Mesendoderm (in vitro differentiated cells): ENCODE measurements around the gene CCK.

Source experiments
- DNase-seq: peaks from one replicate; pipeline ENCODE4 v3.0.0; 2013
- H2AK5ac ChIP-seq: 2 replicates; pipeline ENCODE4 v1.6.1; 2013; ENCODE audit warnings: low read length, inconsistent platforms
- H2BK120ac ChIP-seq: 2 replicates; pipeline ENCODE4 v1.6.1; 2013; ENCODE audit warnings: low read depth, mild to moderate bottlenecking, low read length, moderate library complexity, mixed read lengths
- H2BK15ac ChIP-seq: replicated peaks from 2 replicates; pipeline ENCODE4 v1.6.1; 2013; ENCODE audit warnings: low read depth, mild to moderate bottlenecking, moderate library complexity
- H2BK5ac ChIP-seq: 2 replicates; pipeline ENCODE4 v1.6.1; 2013; ENCODE audit warnings: low read length, inconsistent platforms
- H3K18ac ChIP-seq: 2 replicates; pipeline ENCODE4 v1.6.1; 2013; ENCODE audit warnings: mild to moderate bottlenecking, low read length, mixed read lengths
- H3K23ac ChIP-seq: one replicate; pipeline ENCODE4 v1.6.1; 2013; ENCODE audit warnings: low read length
- H3K27ac ChIP-seq: 2 replicates; pipeline ENCODE4 v1.5.1; 2013; ENCODE audit warnings: low read depth, mild to moderate bottlenecking, inconsistent platforms, low read length, moderate library complexity
- H3K27me3 ChIP-seq: 2 replicates; pipeline ENCODE4 v1.6.1; 2013; ENCODE audit warnings: low read length, control low read depth, mild to moderate bottlenecking, inconsistent platforms; ENCODE audit not compliant: insufficient read depth, poor library complexity
- H3K36me3 ChIP-seq: 2 replicates; pipeline ENCODE4 v1.6.1; 2013; ENCODE audit warnings: low read length, inconsistent platforms; ENCODE audit not compliant: control insufficient read depth, insufficient read depth
- H3K4ac ChIP-seq: one replicate; pipeline ENCODE4 v1.6.1; 2013; ENCODE audit warnings: low read depth, mild to moderate bottlenecking, low read length, moderate library complexity
- H3K4me1 ChIP-seq: 2 replicates; pipeline ENCODE4 v1.6.1; 2013; ENCODE audit warnings: low read depth, low read length, inconsistent platforms; ENCODE audit not compliant: control insufficient read depth
- H3K4me2 ChIP-seq: 2 replicates; pipeline ENCODE4 v1.6.1; 2013; ENCODE audit warnings: low read length
- H3K4me3 ChIP-seq: 2 replicates; pipeline ENCODE4 v1.5.1; 2013; ENCODE audit warnings: mild to moderate bottlenecking, low read length
- H3K56ac ChIP-seq: one replicate; pipeline ENCODE4 v1.6.1; 2013; ENCODE audit warnings: low read length
- H3K79me1 ChIP-seq: 2 replicates; pipeline ENCODE4 v1.6.1; 2013; ENCODE audit warnings: low read length, inconsistent platforms
- H3K79me2 ChIP-seq: 2 replicates; pipeline ENCODE4 v1.6.1; 2013; ENCODE audit warnings: mild to moderate bottlenecking, low read length; ENCODE audit not compliant: control insufficient read depth, insufficient read depth
- H3K9ac ChIP-seq: 2 replicates; pipeline ENCODE4 v1.6.1; 2013; ENCODE audit warnings: low read length, inconsistent platforms
- H4K5ac ChIP-seq: one replicate; pipeline ENCODE4 v1.6.1; 2013; ENCODE audit warnings: low read length
- H4K8ac ChIP-seq: one replicate; pipeline ENCODE4 v1.6.1; 2013; ENCODE audit warnings: low read depth, mild to moderate bottlenecking, control low read depth, low read length, moderate library complexity
- WGBS: extraction: QIAGEN DNeasy Blood & Tissue Kit; methylation state at CpG from one replicate; pipeline ENCODE4 v1.1.7; 2013; ENCODE audit warnings: low lambda C conversion rate, missing lambda C conversion rate; ENCODE audit not compliant: insufficient coverage; ENCODE audit errors: extremely low coverage; 5-methylcytosine and 5-hydroxymethylcytosine counted together

CCK gene

GRCh38 chr3:42246091-42246490 lies 19.9 kb downstream of the CCK start:
- H4K8ac ChIP-seq = no peak overlapping the region
- H3K18ac ChIP-seq = no peak overlapping the region
- H2AK5ac ChIP-seq = no peak overlapping the region
- H3K4me2 ChIP-seq = no peak overlapping the region
- H2BK15ac ChIP-seq = no peak overlapping the region
- H2BK5ac ChIP-seq = no peak overlapping the region
- no peaks in the 10 kb centered on the region for H3K4me1 ChIP-seq
- no CpG with 5 or more reads among the region's 1 CpG for WGBS
- H3K79me2 ChIP-seq = no peaks in the 10 kb centered on the region
- no peak overlapping the region for H3K4me3 ChIP-seq
- no peak overlapping the region for H3K23ac ChIP-seq
- no peak overlapping the region for H3K56ac ChIP-seq
- no peak for DNase-seq
- no peak overlapping the region for H3K9ac ChIP-seq
- H3K27me3 ChIP-seq = no peaks in the 10 kb centered on the region
- no peaks in the 10 kb centered on the region for H3K79me1 ChIP-seq
- no peak overlapping the region for H2BK120ac ChIP-seq
- H3K4ac ChIP-seq = no peak overlapping the region
- H4K5ac ChIP-seq = no peak overlapping the region
- no peak overlapping the region for H3K27ac ChIP-seq
- H3K36me3 ChIP-seq = no peaks in the 10 kb centered on the region

DNA sequence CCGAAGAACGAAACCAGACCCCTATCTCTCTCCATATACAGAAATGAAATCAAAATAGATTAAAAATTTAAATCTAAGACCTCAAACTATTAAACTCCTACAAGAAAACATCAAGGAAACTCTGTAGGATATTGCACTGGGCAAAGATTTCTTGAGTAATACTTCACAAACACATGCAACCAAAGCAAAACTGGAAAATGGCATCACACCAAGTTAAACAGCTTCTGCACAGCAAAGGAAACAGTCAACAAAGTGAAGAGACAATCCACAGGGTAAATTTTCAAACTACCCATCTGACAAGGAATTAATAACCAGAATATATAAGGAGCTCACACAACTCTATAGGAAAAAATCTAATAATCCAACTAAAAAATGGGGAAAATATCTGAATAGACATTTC lies 29.4 kb downstream of the CCK start:
- no peak overlapping the region for H2BK15ac ChIP-seq
- H2AK5ac ChIP-seq = no peak overlapping the region
- H3K4me2 ChIP-seq = no peak overlapping the region
- H3K4ac ChIP-seq = no peak overlapping the region
- H3K79me1 ChIP-seq = no peaks in the 10 kb centered on the region
- no peak for DNase-seq
- no peak overlapping the region for H3K18ac ChIP-seq
- no peak overlapping the region for H2BK5ac ChIP-seq
- no CpG with 5 or more reads among the region's 2 CpGs for WGBS
- H4K8ac ChIP-seq = no peak overlapping the region
- no peak overlapping the region for H3K4me3 ChIP-seq
- no peak overlapping the region for H3K9ac ChIP-seq
- no peaks in the 10 kb centered on the region for H3K79me2 ChIP-seq
- H3K27ac ChIP-seq = no peak overlapping the region
- no peak overlapping the region for H3K23ac ChIP-seq
- no peak overlapping the region for H4K5ac ChIP-seq
- no peak overlapping the region for H3K56ac ChIP-seq
- H2BK120ac ChIP-seq = no peak overlapping the region
- no peaks in the 10 kb centered on the region for H3K4me1 ChIP-seq
- no peaks in the 10 kb centered on the region for H3K27me3 ChIP-seq
- H3K36me3 ChIP-seq = no peaks in the 10 kb centered on the region

DNA sequence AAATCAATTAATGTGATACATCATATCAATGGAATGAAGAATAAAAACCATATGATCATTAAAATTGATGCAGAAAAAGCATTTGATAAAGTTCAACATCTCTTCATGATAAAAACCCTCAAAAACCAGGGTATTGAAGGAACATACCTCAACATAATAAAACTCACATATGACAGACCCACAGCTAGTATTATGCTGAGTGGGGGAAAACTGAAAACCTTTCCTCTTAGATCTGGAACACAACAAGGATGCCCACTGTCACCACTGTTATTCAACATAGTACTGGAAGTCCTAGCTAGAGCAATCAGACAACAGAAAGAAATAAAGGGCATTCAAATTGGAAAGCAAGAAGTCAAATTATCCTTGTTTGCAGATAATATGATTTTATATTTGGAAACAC lies 30.5 kb downstream of the CCK start:
- no peaks in the 10 kb centered on the region for H3K79me2 ChIP-seq
- H3K27me3 ChIP-seq = no peaks in the 10 kb centered on the region
- H3K79me1 ChIP-seq = no peaks in the 10 kb centered on the region
- H3K36me3 ChIP-seq = no peaks in the 10 kb centered on the region
- no peak overlapping the region for H3K9ac ChIP-seq
- H3K18ac ChIP-seq = no peak overlapping the region
- no peak overlapping the region for H3K4me3 ChIP-seq
- no peak overlapping the region for H3K4me2 ChIP-seq
- DNase-seq = no peak
- H3K56ac ChIP-seq = no peak overlapping the region
- H4K5ac ChIP-seq = no peak overlapping the region
- no peak overlapping the region for H3K4ac ChIP-seq
- no peak overlapping the region for H2AK5ac ChIP-seq
- H2BK15ac ChIP-seq = no peak overlapping the region
- H2BK5ac ChIP-seq = no peak overlapping the region
- H3K4me1 ChIP-seq = no peaks in the 10 kb centered on the region
- no peak overlapping the region for H4K8ac ChIP-seq
- no peak overlapping the region for H3K27ac ChIP-seq
- no peak overlapping the region for H3K23ac ChIP-seq
- no peak overlapping the region for H2BK120ac ChIP-seq

DNA sequence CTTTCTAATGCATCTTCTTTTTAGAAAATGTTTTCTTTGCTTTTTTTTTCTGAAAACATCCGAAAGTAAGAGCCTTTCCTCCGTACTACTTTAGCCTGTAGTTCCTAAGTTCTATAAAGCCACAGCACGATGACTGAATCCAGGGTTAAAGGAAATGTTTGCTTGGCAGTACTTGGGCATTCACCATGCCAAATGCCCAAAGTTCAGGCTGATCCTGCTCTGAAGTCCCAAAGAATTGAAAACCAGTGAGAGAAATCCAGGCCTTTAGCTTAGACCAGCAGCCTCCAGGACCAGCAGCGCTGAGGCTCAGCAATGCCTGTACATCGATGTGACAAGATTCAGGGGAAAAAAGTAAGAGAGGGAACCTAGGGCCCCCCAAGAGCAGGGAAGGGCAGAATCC lies 35.1 kb downstream of the CCK start:
- H3K23ac ChIP-seq = no peak overlapping the region
- H3K79me1 ChIP-seq = no peaks in the 10 kb centered on the region
- H3K4ac ChIP-seq = no peak overlapping the region
- no peak overlapping the region for H2BK5ac ChIP-seq
- no peak overlapping the region for H2BK120ac ChIP-seq
- H4K5ac ChIP-seq = no peak overlapping the region
- H3K18ac ChIP-seq = no peak overlapping the region
- no peak overlapping the region for H3K4me2 ChIP-seq
- no peak overlapping the region for H2BK15ac ChIP-seq
- no peak overlapping the region for H2AK5ac ChIP-seq
- no peaks in the 10 kb centered on the region for H3K79me2 ChIP-seq
- no peak overlapping the region for H3K27ac ChIP-seq
- H3K56ac ChIP-seq = no peak overlapping the region
- H3K4me1 ChIP-seq = no peaks in the 10 kb centered on the region
- H4K8ac ChIP-seq = no peak overlapping the region
- H3K4me3 ChIP-seq = no peak overlapping the region
- WGBS = no CpG with 5 or more reads among the region's 5 CpGs
- H3K36me3 ChIP-seq = no peaks in the 10 kb centered on the region
- no peak for DNase-seq
- H3K9ac ChIP-seq = no peak overlapping the region
- no peaks in the 10 kb centered on the region for H3K27me3 ChIP-seq

DNA sequence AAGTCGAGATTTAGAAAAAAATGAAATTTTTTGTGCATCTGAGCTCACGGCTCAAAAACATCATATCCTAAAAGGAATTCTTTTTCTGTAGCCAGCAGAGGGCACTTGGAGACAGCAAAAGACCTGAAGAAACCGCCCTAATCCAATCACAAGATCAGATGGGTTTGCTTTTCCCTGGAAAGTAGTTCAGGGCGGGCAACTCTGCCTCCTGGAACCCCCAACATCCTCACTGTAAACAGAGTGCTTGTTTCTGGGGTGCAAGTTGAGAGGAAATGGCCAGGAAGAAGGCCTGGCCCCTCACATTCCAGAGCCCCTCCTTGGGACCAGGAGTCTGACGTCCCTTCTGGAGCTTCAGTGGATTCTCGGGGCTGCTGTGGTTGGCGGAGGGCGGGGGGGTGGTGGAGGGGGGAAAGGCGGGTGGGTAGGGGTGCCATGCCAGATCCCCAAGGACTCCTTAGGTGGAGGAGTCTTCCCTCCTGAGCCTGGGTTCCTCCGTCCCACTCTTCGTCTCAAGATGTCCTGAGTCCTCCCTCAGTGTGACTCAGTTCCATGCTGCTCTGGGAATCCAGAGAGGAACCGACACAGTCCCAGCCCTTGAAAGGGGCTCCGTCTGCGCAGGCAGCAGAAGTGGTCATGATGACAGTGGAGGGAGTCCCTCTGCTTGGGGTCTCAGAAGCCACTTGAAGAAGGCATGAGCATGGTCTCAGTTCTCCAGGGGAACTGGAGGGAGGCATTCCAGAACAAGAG lies 35.9 kb downstream of the CCK start:
- H3K27ac ChIP-seq = no peak overlapping the region
- no peak overlapping the region for H3K18ac ChIP-seq
- peak; percentile 76 for DNase-seq

DNA sequence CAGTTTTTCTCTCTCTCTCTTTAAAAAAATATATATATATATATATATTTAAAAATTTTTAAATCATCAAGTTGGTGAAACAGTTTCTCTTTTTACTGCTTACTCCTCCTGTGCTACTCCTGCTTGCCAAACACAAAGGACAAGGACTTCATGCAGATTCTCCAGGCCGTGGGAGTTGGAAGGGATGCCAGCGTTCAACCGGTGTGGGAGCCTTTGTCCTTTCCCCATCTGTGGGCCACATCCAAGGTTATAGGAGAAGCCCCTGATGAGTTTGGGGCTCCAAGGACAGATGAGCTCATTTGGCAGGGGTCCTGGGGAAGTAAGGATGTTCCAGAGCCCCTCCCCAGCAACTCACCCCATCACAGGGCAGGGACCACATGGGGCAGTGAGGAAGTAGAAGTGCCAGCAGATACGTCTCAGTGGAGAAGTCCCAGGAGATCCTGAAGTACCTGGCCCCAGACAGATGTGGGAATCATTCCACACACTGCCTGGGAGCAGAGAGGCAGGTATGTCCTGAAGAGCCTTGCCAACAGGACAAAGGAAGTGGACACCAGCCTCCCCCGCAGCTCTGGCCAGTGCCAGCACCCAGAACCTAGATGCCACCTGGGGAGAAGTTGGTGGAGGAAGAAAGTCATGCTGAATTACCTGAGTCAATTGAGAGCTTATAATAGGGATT lies 36.6 kb downstream of the CCK start:
- Histone ChIP-seq H3K4me2 (no peak overlapping the region), H2BK15ac (no peak overlapping the region), H3K9ac (no peak overlapping the region), H3K23ac (no peak overlapping the region), H2BK5ac (no peak overlapping the region), H3K18ac (no peak overlapping the region), H3K56ac (no peak overlapping the region), H3K4me3 (no peak overlapping the region), H3K79me2 (no peaks in the 10 kb centered on the region), H4K5ac (no peak overlapping the region), H3K36me3 (no peaks in the 10 kb centered on the region), H3K27ac (no peak overlapping the region), H4K8ac (no peak overlapping the region), H2BK120ac (no peak overlapping the region), H3K4ac (no peak overlapping the region), H3K4me1 (no peaks in the 10 kb centered on the region), H2AK5ac (no peak overlapping the region), H3K27me3 (no peaks in the 10 kb centered on the region), H3K79me1 (no peaks in the 10 kb centered on the region)
- no peak for DNase-seq
- WGBS = no CpG with 5 or more reads among the region's 5 CpGs

More for the DNA sequence above, 35.9 kb downstream of the CCK start:
- no peaks in the 10 kb centered on the region for H3K4me1 ChIP-seq
- H2BK120ac ChIP-seq = no peak overlapping the region
- no peaks in the 10 kb centered on the region for H3K27me3 ChIP-seq
- no peak overlapping the region for H4K5ac ChIP-seq
- no peak overlapping the region for H3K4me2 ChIP-seq
- no peak overlapping the region for H2AK5ac ChIP-seq
- no peaks in the 10 kb centered on the region for H3K79me2 ChIP-seq
- H3K9ac ChIP-seq = no peak overlapping the region
- no peak overlapping the region for H3K56ac ChIP-seq
- no peak overlapping the region for H3K4ac ChIP-seq
- H4K8ac ChIP-seq = no peak overlapping the region
- H3K36me3 ChIP-seq = no peaks in the 10 kb centered on the region
- no peak overlapping the region for H2BK5ac ChIP-seq
- H2BK15ac ChIP-seq = no peak overlapping the region
- no peaks in the 10 kb centered on the region for H3K79me1 ChIP-seq
- no peak overlapping the region for H3K4me3 ChIP-seq
- no peak overlapping the region for H3K23ac ChIP-seq
- no CpG with 5 or more reads among the region's 14 CpGs for WGBS
